GM10266 (cell line): ENCODE measurements around the gene RHOB.

ENCODE experiments used
- DNase-seq: peaks from one replicate; pipeline ENCODE4 v3.0.0; 2012; ENCODE audit errors: extremely low spot score
- CTCF ChIP-seq: IDR thresholded peaks from 2 replicates; pipeline ENCODE4 v1.5.1; 2012; ENCODE audit warnings: mild to moderate bottlenecking, low read depth; ENCODE audit not compliant: control insufficient read depth, insufficient read depth; ENCODE audit errors: missing control alignments

Gene RHOB

GRCh38 chr2:20486571-20486970, 39.7 kb downstream of the RHOB start:
- DNase-seq, result no peak
- no peak for TF ChIP-seq CTCF

DNA sequence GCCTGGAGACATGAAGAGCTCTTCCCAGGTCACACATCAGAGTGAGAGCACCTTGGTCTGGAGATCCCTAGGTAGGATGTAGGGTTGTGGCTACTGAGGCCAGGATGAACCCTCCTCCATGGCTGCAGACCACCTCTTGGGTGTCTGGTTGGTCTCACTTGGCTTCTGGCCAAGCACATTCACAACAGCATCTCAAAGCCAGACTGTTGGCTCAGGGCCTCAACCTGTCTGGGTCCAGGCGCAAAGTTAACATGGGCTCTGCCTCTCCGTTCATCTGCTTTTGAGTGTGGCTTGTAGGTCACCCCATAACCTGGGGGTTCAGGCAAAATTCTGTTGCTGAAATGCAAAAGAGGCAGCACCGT, 40.1 kb downstream of the RHOB start:
- no peak for TF ChIP-seq CTCF
- DNase-seq, result no peak

GRCh38 chr2:20487392-20488174, 40.7 kb downstream of the RHOB start:
- DNase-seq, result no peak
- TF ChIP-seq CTCF, result no peak

GRCh38 chr2:20488201-20488641, 41.3 kb downstream of the RHOB start:
- DNase-seq, result no peak
- no peak for TF ChIP-seq CTCF

DNA sequence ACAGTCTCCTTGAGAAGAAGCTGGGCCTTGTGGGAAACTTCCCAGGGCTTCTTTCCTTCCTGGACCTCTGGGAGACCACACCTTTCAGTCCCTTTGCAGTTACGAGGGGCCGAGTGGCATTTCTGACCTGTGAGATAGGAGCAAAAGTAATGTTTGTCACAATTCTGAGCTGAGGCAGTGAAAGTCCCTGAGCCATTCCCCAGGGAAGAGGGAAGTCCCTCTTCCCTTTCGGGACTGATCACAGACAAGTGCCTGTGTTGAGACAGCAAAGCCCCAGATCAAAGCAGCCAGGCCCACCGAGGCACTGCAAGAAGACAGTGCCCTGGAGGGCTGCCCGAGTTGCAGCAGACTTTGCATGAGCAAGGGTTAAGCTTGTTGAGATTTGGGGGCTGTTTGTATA, 41.9 kb downstream of the RHOB start:
- DNase-seq, result no peak
- no peak for TF ChIP-seq CTCF

DNA sequence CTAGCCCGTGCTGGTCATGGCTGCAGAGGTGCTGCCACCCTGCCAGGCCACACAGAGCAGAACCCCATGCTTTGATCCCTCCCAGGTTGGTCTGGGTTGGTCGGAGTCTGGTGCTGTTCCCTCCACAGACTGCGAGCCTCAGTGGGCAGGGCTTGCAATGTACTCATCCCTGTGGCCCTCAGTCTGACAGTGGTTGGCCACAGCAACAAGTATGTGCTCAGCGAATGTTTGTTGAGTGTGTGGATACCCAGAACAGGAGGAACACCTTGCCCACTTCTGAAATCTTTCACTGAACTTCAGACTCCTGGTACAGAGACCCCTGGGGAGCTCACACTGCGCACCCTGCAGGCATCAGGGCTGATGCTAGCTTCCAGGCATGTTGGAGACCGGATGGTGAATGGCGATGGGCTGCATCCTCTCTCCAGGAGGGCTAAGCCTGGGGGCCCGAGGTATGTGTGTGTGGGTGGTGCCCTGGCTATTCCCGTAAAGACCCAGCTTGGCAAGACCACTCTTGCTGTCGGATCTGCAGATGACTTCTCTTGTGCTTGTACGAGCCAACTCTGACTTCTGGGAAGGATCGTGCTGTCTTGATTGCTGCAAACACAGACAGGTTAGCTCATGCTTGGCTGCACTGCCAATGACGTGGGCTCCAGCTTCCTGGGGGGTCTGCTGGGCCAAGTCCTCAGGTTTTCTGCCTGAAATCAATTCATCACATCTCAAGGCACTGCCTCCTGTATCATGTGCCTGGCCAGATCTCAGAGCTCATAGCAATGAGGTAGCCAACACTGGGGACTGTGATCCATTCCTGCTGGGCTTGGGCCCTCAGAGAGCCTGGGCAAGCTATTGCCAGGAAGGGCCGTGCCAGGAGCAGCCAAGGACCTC, 43.7 kb downstream of the RHOB start:
- DNase-seq, result no peak
- no peak for TF ChIP-seq CTCF
